Measurements from ENCODE around the gene FBXO42. TPM values are rescaled to one million over a fixed set of nuclear protein-coding genes. Genes with fewer than 3 reads are reported as not detected.
A peak's percentile ranks its signal among the peaks of the same experiment; 100 is the strongest.

FBXO42 gene
- total and polyA plus RNA-seq, 2 experiments from 2014 or later: 6.0 to 20.7 TPM

- no peak for DNase-seq (ENCODE audit: low spot score)
- H3K27ac ChIP-seq (ENCODE audit: low read depth): peak overlapping the region; percentile 26; the same call in 1 of the 2 replicates
- Mint-ChIP-seq H3K36me3 (ENCODE audit: low read depth) (no peaks in the 10 kb centered on the region), H3K4me3 (no peak overlapping the region), H3K9me3 (no peaks in the 10 kb centered on the region), H3K4me1 (peaks cover 18% of the 10 kb centered on the region), H3K27ac (no peak overlapping the region), H3K27me3 (ENCODE audit: insufficient read depth, low read depth, poor library complexity) (no peaks in the 10 kb centered on the region)
- no peaks in the 10 kb centered on the region for H3K27me3 ChIP-seq (ENCODE audit: insufficient read depth)
- 0 out of 2 replicates have a peak, but pooled peaks cover 3% of the 10 kb centered on the region for H3F3A ChIP-seq (replicated peaks; ENCODE audit: low read depth)
- TF ChIP-seq POLR2AphosphoS5 (IDR thresholded peaks at IDR 0.05; ENCODE audit: low read depth): no peak
- TF ChIP-seq CREB1 (CRISPR knock-in tag; IDR thresholded peaks at IDR 0.05; ENCODE audit: low read depth): no peak
- TF ChIP-seq EZH2phosphoT487 (IDR thresholded peaks at IDR 0.05; ENCODE audit: unreplicated experiment): no peak
- no peak for TF ChIP-seq EZH2 (IDR thresholded peaks at IDR 0.05; ENCODE audit: low read depth, unreplicated experiment)
- no peak for TF ChIP-seq STAT1 (IDR thresholded peaks at IDR 0.05; ENCODE audit: unreplicated experiment)
- no peak for TF ChIP-seq NANOG (IDR thresholded peaks at IDR 0.05; ENCODE audit: borderline replicate concordance)
- no peak for TF ChIP-seq REST (IDR thresholded peaks at IDR 0.05; ENCODE audit: unreplicated experiment)
- no peak for TF ChIP-seq ZNF462 (CRISPR knock-in tag; IDR thresholded peaks at IDR 0.05)
- no peak for TF ChIP-seq ZNF114 (CRISPR knock-in tag; IDR thresholded peaks at IDR 0.05)
- no peak for TF ChIP-seq ZNF331 (CRISPR knock-in tag; IDR thresholded peaks at IDR 0.05; ENCODE audit: low read depth)
- no peaks in the 10 kb centered on the region; the same call in 1 of the 2 replicates for H3K36me3 ChIP-seq (ENCODE audit: insufficient read depth)
- no peak overlapping the region for H2AFZ ChIP-seq
- no peak overlapping the region for H3K4me2 ChIP-seq
- no peak for ATAC-seq
- H3K79me2 ChIP-seq (replicated peaks; ENCODE audit: insufficient read depth): no peaks in the 10 kb centered on the region; the same call in none of the 2 replicates
- peaks cover 4% of the 10 kb centered on the region; the same call in 1 of the 2 replicates for H3K4me1 ChIP-seq (ENCODE audit: insufficient read depth)
- no peak overlapping the region for H3K4me3 ChIP-seq
- no peaks in the 10 kb centered on the region for H3K9me2 ChIP-seq (ENCODE audit: insufficient read depth)
- peaks cover 12% of the 10 kb centered on the region; the same call in 1 of the 2 replicates for H4K20me1 ChIP-seq (replicated peaks; ENCODE audit: insufficient read depth)
Measured at GRCh38 chr1:16260814-16261213, 91.5 kb downstream of the FBXO42 start.
